IMR-90 (cell line): ENCODE data around the gene MAGEC3. TPM values are rescaled to one million over a fixed set of nuclear protein-coding genes. Genes with fewer than 3 reads are reported as not detected.

ENCODE experiments used
- ATAC-seq: fragments of 200-7000 bp; cut with Tn5 transposase; 2 replicates; pipeline ENCODE4 v1.9.1; 2020; ENCODE audit warnings: low read depth, mild to moderate bottlenecking, moderate library complexity
- BruUV-seq: library from RNA; stranded (reverse); fragments of 400-500 nt; replicated peaks from 2 replicates; lab custom pipeline; 2021; lab: Mats Ljungman, UMichigan
- CTCF ChIA-PET: fragments of 300-600 bp; formaldehyde crosslinking; extraction: SDS; loops from one replicate; lab custom pipeline; 2021; ENCODE audit warnings: antibody characterized with exemption; lab: Yijun Ruan, JAX
- POLR2A ChIA-PET: fragments of 300-600 bp; sonication (Branson Sonifier 250); formaldehyde crosslinking; loops from one replicate; lab custom pipeline; 2022; ENCODE audit warnings: antibody characterized with exemption; ENCODE audit not compliant: unreplicated experiment; lab: Charles Lee
- DNase-seq: peaks from one replicate; pipeline ENCODE4 v3.0.0; 2013
- H2AFZ ChIP-seq: replicated peaks from 2 replicates; pipeline ENCODE3; 2013; ENCODE audit warnings: low read length, mild to moderate bottlenecking; ENCODE audit not compliant: poor library complexity
- H2AK5ac ChIP-seq: 2 replicates; pipeline ENCODE4 v1.6.1; 2013; ENCODE audit warnings: low read depth, low read length, inconsistent platforms
- H2AK9ac ChIP-seq: replicated peaks from 2 replicates; pipeline ENCODE3; 2013; ENCODE audit warnings: mild to moderate bottlenecking, low read depth, low read length, moderate library complexity; ENCODE audit not compliant: poor library complexity
- H2BK120ac ChIP-seq: 2 replicates; pipeline ENCODE4 v1.6.1; 2013; ENCODE audit warnings: low read depth, low read length, inconsistent platforms
- H2BK15ac ChIP-seq: 3 replicates; pipeline ENCODE4 v1.6.1; 2013; ENCODE audit warnings: low read depth, low read length, inconsistent platforms
- H2BK20ac ChIP-seq: 2 replicates; pipeline ENCODE4 v1.6.1; 2013; ENCODE audit warnings: low read depth, mild to moderate bottlenecking, inconsistent platforms, low read length, moderate library complexity
- H2BK5ac ChIP-seq: 2 replicates; pipeline ENCODE4 v1.6.1; 2013; ENCODE audit warnings: mild to moderate bottlenecking, low read depth, low read length, inconsistent platforms; ENCODE audit not compliant: poor library complexity, severe bottlenecking
- H3K14ac ChIP-seq: replicated peaks from 2 replicates; pipeline ENCODE4 v1.6.1; 2013; ENCODE audit warnings: low read depth, low read length, inconsistent platforms
- H3K18ac ChIP-seq: 2 replicates; pipeline ENCODE4 v1.6.1; 2013; ENCODE audit warnings: low read depth, low read length, control low read depth
- H3K23ac ChIP-seq: 2 replicates; pipeline ENCODE4 v1.6.1; 2013; ENCODE audit warnings: low read depth, low read length, inconsistent platforms
- H3K27ac ChIP-seq: 2 replicates; pipeline ENCODE4 v1.5.1; 2013; ENCODE audit warnings: mild to moderate bottlenecking, control low read depth, low read length; ENCODE audit not compliant: insufficient read depth
- H3K27me3 ChIP-seq: 2 replicates; pipeline ENCODE4 v1.6.1; 2013; ENCODE audit warnings: low read length; ENCODE audit not compliant: control insufficient read depth, insufficient read depth
- H3K36me3 ChIP-seq: 2 replicates; pipeline ENCODE4 v1.6.1; 2013; ENCODE audit warnings: low read length, mixed read lengths; ENCODE audit not compliant: control insufficient read depth, insufficient read depth
- H3K4ac ChIP-seq: 2 replicates; pipeline ENCODE4 v1.6.1; 2013; ENCODE audit warnings: low read depth, low read length, inconsistent platforms
- H3K4me1 ChIP-seq: 2 replicates; pipeline ENCODE4 v1.6.1; 2013; ENCODE audit warnings: low read length, mixed read lengths; ENCODE audit not compliant: control insufficient read depth, insufficient read depth
- H3K4me2 ChIP-seq: 2 replicates; pipeline ENCODE4 v1.6.1; 2013; ENCODE audit warnings: low read depth, mild to moderate bottlenecking, control low read depth, low read length, moderate library complexity
- H3K4me3 ChIP-seq: 2 replicates; pipeline ENCODE4 v1.5.1; 2013; ENCODE audit warnings: low read depth, mild to moderate bottlenecking, control low read depth, low read length, moderate library complexity; ENCODE audit not compliant: insufficient read depth
- H3K56ac ChIP-seq: 2 replicates; pipeline ENCODE4 v1.6.1; 2013; ENCODE audit warnings: low read length, inconsistent platforms; ENCODE audit not compliant: insufficient read depth; ENCODE audit errors: extremely low read depth
- H3K79me1 ChIP-seq, 2 experiments: 2 replicates each; pipeline ENCODE4 v1.6.1; 2013; ENCODE audit warnings: low read length in 2 of 2, inconsistent platforms in 1 of 2, low read depth in 1 of 2
- H3K9ac ChIP-seq: 2 replicates; pipeline ENCODE4 v1.6.1; 2013; ENCODE audit warnings: low read depth, low read length, control low read depth
- H3K9me1 ChIP-seq: 2 replicates; pipeline ENCODE4 v1.6.1; 2013; ENCODE audit warnings: low read length, inconsistent platforms; ENCODE audit not compliant: insufficient read depth
- H3K9me3 ChIP-seq: 2 replicates; pipeline ENCODE4 v1.6.1; 2013; ENCODE audit warnings: low read length; ENCODE audit not compliant: control insufficient read depth, insufficient read depth
- H4K20me1 ChIP-seq: 2 replicates; pipeline ENCODE4 v1.6.1; 2013; ENCODE audit warnings: low read length, inconsistent platforms; ENCODE audit not compliant: insufficient read depth
- H4K5ac ChIP-seq: 2 replicates; pipeline ENCODE4 v1.6.1; 2013; ENCODE audit warnings: mild to moderate bottlenecking, low read depth, low read length, control low read depth
- H4K8ac ChIP-seq, 2 experiments: 2 replicates each; pipeline ENCODE4 v1.6.1; 2013; ENCODE audit warnings: low read depth in 2 of 2, low read length in 2 of 2, control low read depth in 1 of 2, inconsistent platforms in 1 of 2
- H4K91ac ChIP-seq: 2 replicates; pipeline ENCODE4 v1.6.1; 2013; ENCODE audit warnings: low read depth, low read length, inconsistent platforms; ENCODE audit not compliant: insufficient read depth
- BHLHE40 ChIP-seq: fragments of 150-350 bp; IDR thresholded peaks from 2 replicates; pipeline ENCODE4 v1.6.1; 2016; ENCODE audit warnings: mild to moderate bottlenecking, low read depth, low read length
- CEBPB ChIP-seq: IDR thresholded peaks from 2 replicates; pipeline ENCODE4 v1.6.1; 2012; ENCODE audit warnings: low read depth, low read length, improper control_type of control experiment
- WGBS, 2 experiments: methylation state at CpG; one replicate each; pipeline versions ENCODE4 v1.1.5 to v1.1.7; 2013; ENCODE audit warnings: missing lambda C conversion rate in 2 of 2; ENCODE audit not compliant: insufficient read length in 1 of 2; ENCODE audit errors: extremely low coverage in 2 of 2; 5-methylcytosine and 5-hydroxymethylcytosine counted together
- dilution Hi-C: fragments of 300-500 bp; cut with HindIII; formaldehyde crosslinking; loops from one replicate; pipeline ENCODE4 v1.14.3; 2018; ENCODE audit warnings: low sequenced_read_pairs; ENCODE audit not compliant: unreplicated experiment
- in situ Hi-C: fragments of 300-500 bp; cut with MboI; formaldehyde crosslinking; loops from 3 replicates; pipeline ENCODE4 v1.14.3; 2019; ENCODE audit warnings: low sequenced_read_pairs, inconsistent platforms, mixed read lengths
- intact Hi-C: fragments of 100-400 bp; cut with micrococcal nuclease; formaldehyde crosslinking; loops from 2 replicates; pipeline ENCODE4 v1.10.0; 2022
- polyA plus RNA-seq, 3 experiments: library from polyadenylated mRNA; depleted of rRNA; stranded (reverse); fragments of >200 nt; gene quantifications; 2 replicates each; pipeline ENCODE4 v1.2.3, GENCODE V29; 2012; ENCODE audit warnings: low replicate concordance in 1 of 3
- total RNA-seq: library from RNA; depleted of rRNA; stranded (reverse); fragments of >200 nt; gene quantifications from 2 replicates; pipeline ENCODE4 v1.2.3, GENCODE V29; 2012
- TF ChIP-seq, protein P1 (sequence below): fragments of 150-350 bp; IDR thresholded peaks from 2 replicates; pipeline ENCODE4 v1.6.1; 2016; ENCODE audit warnings: low read depth, mild to moderate bottlenecking, low read length, moderate library complexity, borderline replicate concordance

Gene MAGEC3
- total and polyA plus RNA-seq, 2 of the 4 experiments (the other 2 are of a cell fraction), result not detected

DNA sequence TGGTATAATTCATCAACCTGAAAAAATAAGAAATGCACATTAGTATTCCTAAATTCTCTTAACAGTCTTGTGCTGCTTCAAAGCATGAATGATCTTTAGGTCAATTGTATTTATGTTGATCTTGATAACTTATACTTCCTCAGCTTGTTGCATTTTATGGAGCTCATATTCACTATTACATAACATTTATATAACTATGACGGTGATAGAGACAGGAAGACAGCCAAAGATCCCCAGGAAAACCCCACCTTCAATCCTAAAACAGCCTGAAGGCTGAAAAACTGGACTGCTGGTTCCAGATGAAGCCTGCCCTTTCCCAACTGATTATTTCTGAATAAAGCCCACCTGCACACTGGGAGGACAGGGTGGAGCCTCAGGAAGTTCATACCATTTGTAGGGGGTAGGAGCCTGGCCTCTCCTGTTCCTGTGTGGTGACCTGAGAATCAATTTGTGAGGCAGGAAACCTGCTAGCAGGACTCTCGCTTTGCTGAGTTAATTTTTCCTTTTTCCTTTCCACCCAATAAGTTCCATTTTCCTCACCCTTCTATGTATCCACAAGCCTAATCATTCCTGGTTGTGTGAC lies 96.0 kb downstream of the MAGEC3 start:
- Histone ChIP-seq H3K9ac (no peak overlapping the region), H3K4ac (no peak overlapping the region), H3K14ac (no peak overlapping the region), H3K4me1 (no peaks in the 10 kb centered on the region), H4K5ac (no peak overlapping the region), H2AK5ac (no peak overlapping the region), H2BK120ac (no peak overlapping the region), H3K56ac (no peak overlapping the region), H3K79me1 (no peaks in the 10 kb centered on the region), H2AK9ac (no peak overlapping the region), H3K9me1 (no peaks in the 10 kb centered on the region), H2BK5ac (no peak overlapping the region), H3K4me3 (no peak overlapping the region), H2BK15ac (no peak overlapping the region), H4K91ac (no peak overlapping the region), H3K27ac (no peak overlapping the region), H2AFZ (no peak overlapping the region), H3K23ac (no peak overlapping the region), H2BK20ac (no peak overlapping the region), H3K9me3 (peaks cover 2% of the 10 kb centered on the region; the same call in 1 of the 2 replicates), H3K4me2 (no peak overlapping the region), H4K20me1 (no peaks in the 10 kb centered on the region), H3K36me3 (no peaks in the 10 kb centered on the region), H3K27me3 (no peaks in the 10 kb centered on the region), H4K8ac (no peak overlapping the region), H3K18ac (no peak overlapping the region)
- TF ChIP-seq, protein P1, sequence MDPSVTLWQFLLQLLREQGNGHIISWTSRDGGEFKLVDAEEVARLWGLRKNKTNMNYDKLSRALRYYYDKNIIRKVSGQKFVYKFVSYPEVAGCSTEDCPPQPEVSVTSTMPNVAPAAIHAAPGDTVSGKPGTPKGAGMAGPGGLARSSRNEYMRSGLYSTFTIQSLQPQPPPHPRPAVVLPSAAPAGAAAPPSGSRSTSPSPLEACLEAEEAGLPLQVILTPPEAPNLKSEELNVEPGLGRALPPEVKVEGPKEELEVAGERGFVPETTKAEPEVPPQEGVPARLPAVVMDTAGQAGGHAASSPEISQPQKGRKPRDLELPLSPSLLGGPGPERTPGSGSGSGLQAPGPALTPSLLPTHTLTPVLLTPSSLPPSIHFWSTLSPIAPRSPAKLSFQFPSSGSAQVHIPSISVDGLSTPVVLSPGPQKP, result no peak
- TF ChIP-seq CEBPB, result no peak
- TF ChIP-seq BHLHE40, result no peak
- CTCF ChIA-PET, result no interaction called here
- ATAC-seq (no peak), DNase-seq (no peak)
- dilution Hi-C loops (no loop called here), intact Hi-C loops (no loop called here), in situ Hi-C loops (no loop called here)
- BruUV-seq, result no TSS peak
- POLR2A ChIA-PET, result no interaction called here
- WGBS, 2 experiments, result no CpG with 5 or more reads among the region's 2 CpGs
